ENCODE results near the gene ZFP36. TPM values are rescaled to one million over a fixed set of nuclear protein-coding genes. Genes with fewer than 3 reads are reported as not detected.

The ZFP36 gene
- total and polyA plus RNA-seq, 5 experiments from 2014 or later: 70.4 to 188 (median 137) TPM

DNA sequence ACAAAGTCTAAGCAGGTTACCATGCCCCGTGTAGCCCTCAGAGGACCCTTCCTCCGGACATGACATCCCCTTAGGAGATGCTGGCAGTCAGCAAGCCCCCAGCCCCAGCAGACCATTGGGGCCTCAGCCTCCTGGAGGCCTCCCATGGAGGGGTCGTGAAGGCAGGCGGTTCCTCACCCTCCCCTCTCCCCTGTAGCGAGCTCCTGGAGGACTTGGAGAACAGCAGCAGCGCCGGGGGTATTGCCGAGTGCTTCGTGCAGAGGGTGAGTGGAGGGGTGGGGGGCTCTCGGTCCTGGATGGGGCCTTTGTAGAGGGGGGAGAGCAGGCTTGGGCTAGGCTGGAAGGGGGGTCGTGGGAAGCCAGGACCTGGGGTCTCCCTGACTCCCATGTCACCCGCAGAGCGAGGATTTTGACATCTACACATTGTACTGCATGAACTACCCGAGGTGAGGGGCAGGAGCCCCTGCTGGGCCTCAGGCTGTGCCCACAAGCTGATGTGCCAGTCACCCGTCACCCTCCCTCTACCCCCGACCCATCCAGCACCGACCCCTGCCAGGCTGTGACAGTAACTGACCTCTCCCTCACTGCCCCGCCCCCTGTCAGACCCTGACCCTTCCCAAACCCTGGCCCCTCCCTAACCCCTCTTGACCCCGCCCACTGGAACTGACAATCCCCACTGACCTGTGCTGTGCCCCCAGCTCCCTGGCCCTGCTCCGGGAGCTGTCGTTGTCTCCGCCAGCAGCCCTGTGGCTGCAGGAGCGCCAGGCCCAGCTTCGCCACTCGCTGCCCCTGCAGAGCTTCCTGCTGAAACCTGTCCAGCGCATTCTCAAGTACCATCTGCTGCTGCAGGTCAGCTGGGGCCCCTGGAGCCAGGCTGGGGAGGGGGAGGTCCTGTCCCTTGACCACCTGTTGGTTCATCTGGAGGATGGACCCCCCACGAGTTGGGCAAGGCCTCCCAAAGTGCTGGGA, 9.8 kb downstream of the ZFP36 start:
- Mint-ChIP-seq H3K9me3 (peaks cover 0 to 5% (median 0%) of the 10 kb centered on the region in 9 donors), H3K36me3 (peaks cover 0 to 24% (median 5%) of the 10 kb centered on the region in 3 donors), H3K27ac (peak overlapping the region in 5 of 10 donors; percentile 2 to 66 (median 46)), H3K27me3 (peaks cover 0 to 4% (median 0%) of the 10 kb centered on the region in 5 donors), H3K4me1 (peaks cover 20 to 32% (median 23%) of the 10 kb centered on the region in 4 donors), H3K4me3 (no peak overlapping the region)
- DNase-seq (no peak), ATAC-seq (no peak)
- POLR2A ChIA-PET: interaction anchor here (1.0 to 7.2 kb wide), 5 partner anchors 10 to 18 kb away, joined by 3 to 91 read pairs (median 4); partner anchors contain the start of genes RPS16 and ZFP36

DNA sequence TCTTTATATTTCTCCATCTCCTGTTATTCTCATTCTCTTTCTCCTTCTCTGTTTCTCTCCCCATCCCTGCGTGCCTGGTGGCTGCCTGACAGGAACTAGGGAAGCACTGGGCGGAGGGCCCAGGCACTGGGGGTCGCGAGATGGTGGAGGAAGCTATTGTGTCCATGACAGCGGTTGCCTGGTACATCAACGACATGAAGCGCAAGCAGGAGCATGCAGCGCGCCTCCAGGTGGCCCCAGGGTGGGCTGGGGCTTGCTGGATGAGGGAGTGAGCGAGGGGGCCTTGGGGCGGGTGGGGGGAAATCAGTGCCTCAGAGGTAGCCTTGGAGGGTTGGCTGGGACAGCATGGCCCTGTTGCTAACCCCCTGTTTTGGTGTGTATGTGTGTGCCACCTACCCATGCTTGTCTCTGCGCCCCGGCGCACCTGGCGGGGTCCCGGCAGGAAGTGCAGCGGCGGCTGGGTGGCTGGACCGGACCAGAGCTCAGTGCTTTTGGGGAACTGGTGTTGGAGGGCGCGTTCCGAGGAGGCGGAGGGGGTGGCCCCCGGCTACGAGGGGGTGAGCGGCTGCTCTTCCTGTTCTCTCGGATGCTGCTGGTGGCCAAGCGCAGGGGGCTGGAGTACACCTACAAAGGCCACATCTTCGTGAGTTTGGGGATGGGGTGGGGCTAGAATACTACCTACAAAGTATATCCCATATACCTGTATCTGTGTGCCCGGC, 11.0 kb downstream of the ZFP36 start:
- Mint-ChIP-seq H3K9me3 (no peaks in the 10 kb centered on the region), H3K4me3 (peak overlapping the region in 2 of 10 donors; percentile 29 to 67), H3K4me1 (peaks cover 12 to 22% (median 15%) of the 10 kb centered on the region in 4 donors), H3K36me3 (peaks cover 0 to 34% (median 4%) of the 10 kb centered on the region in 3 donors), H3K27me3 (no peaks in the 10 kb centered on the region), H3K27ac (peak overlapping the region in 2 of 10 donors; percentile 74 to 81)
- DNase-seq (no peak), ATAC-seq (no peak)
- POLR2A ChIA-PET: interaction anchor here (0.8 to 7.2 kb wide), 5 partner anchors 11 to 82 kb away, joined by 3 to 91 read pairs (median 5); partner anchors contain the start of genes GMFG, RPS16 and ZFP36

DNA sequence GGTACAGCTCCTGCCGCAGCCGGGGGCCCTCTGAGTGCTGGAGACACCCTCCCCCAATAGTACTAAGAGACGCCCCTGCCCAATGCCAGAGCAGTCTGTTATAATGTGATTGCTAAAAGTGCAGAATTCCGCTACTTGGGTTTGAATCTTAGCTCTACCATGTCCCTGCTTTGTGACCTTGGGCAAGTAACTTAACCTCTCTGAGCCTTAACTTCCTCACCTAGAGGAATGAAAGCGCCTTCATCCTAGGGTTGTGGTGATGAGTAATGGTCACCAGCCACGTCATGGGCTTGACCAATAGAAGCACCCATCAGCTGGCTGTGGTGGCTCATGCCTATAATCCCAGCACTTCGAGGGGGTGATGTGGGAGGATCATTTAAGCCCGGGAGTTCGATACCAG, 12.4 kb downstream of the ZFP36 start:
- DNase-seq: no peak
- Mint-ChIP-seq H3K27me3 (no peaks in the 10 kb centered on the region), H3K36me3 (peaks cover 0 to 39% (median 4%) of the 10 kb centered on the region in 3 donors), H3K4me3 (no peak overlapping the region), H3K4me1 (peaks cover 7 to 17% (median 10%) of the 10 kb centered on the region in 4 donors), H3K9me3 (no peaks in the 10 kb centered on the region), H3K27ac (peak overlapping the region in 2 of 10 donors; percentile 13 to 47)
- ATAC-seq: no peak
- POLR2A ChIA-PET: interaction anchor here (0.6 to 1.9 kb wide), 2 partner anchors 10 to 17 kb away, joined by 3 to 8 read pairs; partner anchors contain the start of gene RPS16

DNA sequence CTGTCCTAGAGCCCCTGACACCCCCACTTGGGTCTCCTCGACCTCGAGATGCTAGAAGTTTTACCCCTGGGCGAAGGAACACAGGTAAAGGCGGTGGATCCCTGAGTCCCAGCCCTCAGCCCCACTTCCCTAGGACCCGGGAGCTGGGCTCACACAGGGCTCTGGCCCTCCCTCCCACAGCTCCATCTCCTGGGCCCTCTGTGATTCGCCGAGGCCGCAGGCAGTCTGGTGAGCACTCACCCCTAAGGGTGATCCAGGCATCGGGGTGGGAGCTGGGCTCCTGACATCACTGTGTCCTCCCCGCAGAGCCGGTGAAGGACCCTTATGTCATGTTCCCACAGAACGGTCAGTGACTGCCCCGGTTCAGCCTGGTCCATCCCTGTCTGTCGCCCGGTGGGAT, 14.1 kb downstream of the ZFP36 start:
- Mint-ChIP-seq H3K4me1 (peaks cover 0 to 9% (median under 1%) of the 10 kb centered on the region in 4 donors), H3K9me3 (no peaks in the 10 kb centered on the region), H3K36me3 (peaks cover 0 to 42% (median 4%) of the 10 kb centered on the region in 3 donors), H3K4me3 (no peak overlapping the region), H3K27me3 (no peaks in the 10 kb centered on the region), H3K27ac (peak overlapping the region in 2 of 10 donors; percentile 34 to 38)
- POLR2A ChIA-PET: interaction anchor here (2.2 to 2.4 kb wide), 3 partner anchors 13 to 29 kb away, joined by 7 to 10 read pairs (median 8); partner anchors contain the start of genes MED29, PAF1 and RPS16
- no peak for DNase-seq
- ATAC-seq: no peak

DNA sequence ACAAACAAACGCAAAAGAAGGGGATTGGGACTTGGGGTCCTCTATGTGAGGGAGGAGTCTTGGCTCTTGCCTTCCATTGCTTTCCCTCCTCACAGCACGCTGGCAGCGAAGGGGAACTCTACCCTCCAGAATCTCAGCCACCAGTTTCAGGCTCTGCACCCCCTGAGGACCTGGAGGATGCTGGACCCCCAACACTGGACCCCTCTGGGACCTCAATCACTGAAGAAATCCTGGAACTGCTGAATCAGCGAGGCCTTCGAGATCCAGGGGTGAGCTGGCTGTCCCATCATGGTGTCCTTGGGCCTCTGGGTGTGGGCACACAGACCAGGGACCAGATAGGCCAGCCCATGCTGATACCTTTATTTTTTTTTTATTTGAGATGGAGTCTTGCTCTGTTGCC, 15.4 kb downstream of the ZFP36 start:
- Mint-ChIP-seq H3K27ac (peak overlapping the region in 1 of 10 donors; percentile 29), H3K4me1 (peaks cover 0 to 11% (median 0%) of the 10 kb centered on the region in 4 donors)

DNA sequence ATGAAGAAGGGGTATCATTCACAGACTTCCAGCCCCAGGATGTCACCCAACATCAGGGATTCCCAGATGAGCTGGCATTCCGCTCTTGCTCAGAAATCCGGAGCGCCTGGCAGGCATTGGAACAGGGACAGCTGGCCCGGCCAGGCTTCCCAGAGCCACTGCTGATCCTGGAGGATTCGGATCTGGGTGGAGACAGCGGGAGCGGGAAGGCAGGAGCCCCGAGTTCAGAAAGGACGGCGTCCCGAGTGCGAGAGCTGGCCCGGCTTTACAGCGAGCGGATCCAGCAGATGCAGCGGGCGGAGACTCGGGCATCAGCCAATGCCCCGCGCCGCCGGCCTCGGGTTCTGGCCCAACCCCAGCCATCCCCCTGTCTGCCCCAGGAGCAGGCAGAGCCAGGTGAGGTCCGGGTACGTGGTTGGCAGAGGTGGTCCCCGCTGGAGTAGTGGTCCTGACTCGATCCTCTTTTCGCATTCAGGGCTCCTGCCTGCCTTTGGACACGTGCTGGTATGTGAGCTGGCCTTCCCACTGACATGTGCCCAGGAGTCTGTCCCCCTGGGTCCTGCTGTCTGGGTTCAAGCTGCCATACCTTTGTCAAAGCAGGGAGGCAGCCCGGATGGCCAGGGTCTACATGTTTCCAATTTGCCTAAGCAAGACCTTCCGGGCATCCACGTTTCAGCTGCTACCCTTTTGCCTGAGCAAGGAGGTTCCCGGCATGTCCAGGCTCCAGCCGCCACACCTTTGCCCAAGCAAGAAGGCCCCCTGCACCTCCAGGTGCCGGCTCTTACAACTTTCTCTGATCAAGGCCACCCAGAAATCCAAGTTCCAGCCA, 16.8 kb downstream of the ZFP36 start:
- no peak for DNase-seq
- POLR2A ChIA-PET: interaction anchor here (0.8 to 2.8 kb wide), 4 partner anchors 10 to 81 kb away, joined by 3 to 15 read pairs (median 4); partner anchors contain the start of genes RPS16 and SAMD4B
- peak overlapping the region in 2 of 10 donors; percentile 22 to 79 for H3K27ac Mint-ChIP-seq

More for the DNA sequence above, 15.4 kb downstream of the ZFP36 start:
- peaks cover 0 to 42% (median 4%) of the 10 kb centered on the region in 3 donors for H3K36me3 Mint-ChIP-seq
- ATAC-seq: no peak
- POLR2A ChIA-PET: interaction anchor here (0.9 to 2.4 kb wide), 4 partner anchors 13 to 31 kb away, joined by 3 to 10 read pairs (median 6); partner anchors contain the start of genes MED29, PAF1 and RPS16
- no peaks in the 10 kb centered on the region for H3K27me3 Mint-ChIP-seq
- DNase-seq: no peak
- no peaks in the 10 kb centered on the region for H3K9me3 Mint-ChIP-seq
- H3K4me3 Mint-ChIP-seq: no peak overlapping the region

DNA sequence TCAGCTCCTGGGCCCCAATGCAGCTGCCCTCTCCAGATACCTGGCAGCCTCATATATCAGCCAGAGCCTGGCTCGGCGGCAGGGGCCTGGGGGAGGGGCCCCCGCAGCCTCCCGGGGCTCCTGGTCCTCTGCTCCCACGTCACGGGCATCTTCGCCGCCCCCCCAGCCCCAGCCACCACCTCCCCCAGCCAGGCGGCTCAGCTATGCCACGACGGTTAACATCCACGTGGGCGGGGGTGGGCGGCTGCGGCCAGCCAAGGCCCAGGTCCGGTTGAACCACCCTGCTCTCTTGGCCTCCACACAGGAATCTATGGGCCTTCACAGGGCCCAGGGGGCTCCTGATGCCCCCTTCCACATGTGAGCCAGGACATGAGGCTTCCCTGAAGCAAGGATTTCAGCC, 18.3 kb downstream of the ZFP36 start:
- H3K27ac Mint-ChIP-seq: peak overlapping the region in 1 of 10 donors; percentile 56
- POLR2A ChIA-PET: interaction anchor here (2.8 kb wide), 1 partner anchor 11 kb away, joined by 15 read pairs; the partner anchor contains the start of gene RPS16
- DNase-seq (no peak), ATAC-seq (no peak)
- no peak overlapping the region for H3K4me3 Mint-ChIP-seq
- no peaks in the 10 kb centered on the region for H3K27me3 Mint-ChIP-seq
- peaks cover 0 to 26% (median 1%) of the 10 kb centered on the region in 3 donors for H3K36me3 Mint-ChIP-seq
- no peaks in the 10 kb centered on the region for H3K9me3 Mint-ChIP-seq
- H3K4me1 Mint-ChIP-seq: peaks cover 0 to 10% (median 0%) of the 10 kb centered on the region in 4 donors

More for the DNA sequence above, 16.8 kb downstream of the ZFP36 start:
- no peaks in the 10 kb centered on the region for H3K27me3 Mint-ChIP-seq
- peaks cover 0 to 33% (median 4%) of the 10 kb centered on the region in 3 donors for H3K36me3 Mint-ChIP-seq
- no peak for ATAC-seq
- H3K9me3 Mint-ChIP-seq: no peaks in the 10 kb centered on the region
- H3K4me1 Mint-ChIP-seq: peaks cover 0 to 10% (median 0%) of the 10 kb centered on the region in 4 donors
- no peak overlapping the region for H3K4me3 Mint-ChIP-seq

DNA sequence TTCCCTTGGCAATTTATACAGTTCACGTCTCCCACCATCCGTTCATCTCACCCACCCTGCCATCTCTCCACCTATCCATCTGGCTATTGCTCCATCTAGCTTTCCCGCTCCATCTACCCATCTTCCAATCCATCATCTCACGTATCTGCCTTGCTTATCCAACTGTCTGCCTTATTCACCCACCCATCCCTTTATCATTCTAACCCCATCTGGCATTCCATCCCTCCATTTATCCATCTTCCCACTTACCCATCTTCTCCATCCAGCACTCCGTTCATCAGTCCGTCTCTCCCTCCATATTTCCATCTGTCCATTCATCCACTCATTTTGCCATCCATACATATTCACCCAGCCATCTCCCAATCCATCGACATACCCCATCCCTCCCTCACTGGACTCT, 19.1 kb downstream of the ZFP36 start:
- no peak overlapping the region for H3K4me3 Mint-ChIP-seq
- peaks cover 0 to 10% (median 5%) of the 10 kb centered on the region in 4 donors for H3K4me1 Mint-ChIP-seq
- POLR2A ChIA-PET: interaction anchor here (2.8 kb wide), 1 partner anchor 10 kb away, joined by 15 read pairs; the partner anchor contains the start of gene RPS16
- H3K36me3 Mint-ChIP-seq: peaks cover 0 to 25% (median 1%) of the 10 kb centered on the region in 3 donors
- H3K9me3 Mint-ChIP-seq: no peaks in the 10 kb centered on the region
- DNase-seq: no peak
- no peak for ATAC-seq
- H3K27me3 Mint-ChIP-seq: no peaks in the 10 kb centered on the region
- peak overlapping the region in 5 of 10 donors; percentile 15 to 89 (median 56) for H3K27ac Mint-ChIP-seq

DNA sequence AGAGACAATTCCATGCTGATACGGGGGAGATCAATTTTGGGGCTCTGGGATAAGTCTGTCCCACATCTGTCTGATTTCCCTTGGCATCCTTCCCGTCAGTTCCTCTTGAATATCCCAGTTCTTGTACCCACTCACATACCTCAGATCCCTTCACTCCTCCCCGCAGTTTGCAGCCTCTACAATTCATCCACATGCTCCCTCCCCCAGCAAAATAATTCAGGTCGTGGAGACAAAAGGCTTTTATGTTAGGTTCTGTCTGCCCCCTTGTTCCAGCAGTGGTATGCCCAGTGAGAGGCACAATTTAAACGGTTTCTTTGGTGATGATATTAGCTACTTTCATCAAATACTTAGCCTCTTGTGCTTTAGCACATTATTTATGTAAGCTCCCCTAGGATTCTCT, 19.5 kb downstream of the ZFP36 start:
- DNase-seq (no peak), ATAC-seq (no peak)
- Mint-ChIP-seq H3K27me3 (no peaks in the 10 kb centered on the region), H3K36me3 (peaks cover 0 to 28% (median 1%) of the 10 kb centered on the region in 3 donors), H3K9me3 (no peaks in the 10 kb centered on the region), H3K4me1 (peaks cover 0 to 10% (median 8%) of the 10 kb centered on the region in 4 donors), H3K27ac (peak overlapping the region in 6 of 10 donors; percentile 15 to 73 (median 52)), H3K4me3 (no peak overlapping the region)
- POLR2A ChIA-PET: interaction anchor here (0.6 to 2.8 kb wide), 5 partner anchors 9 to 1379 kb away, joined by 3 to 15 read pairs (median 3); partner anchors contain the start of gene RPS16

DNA sequence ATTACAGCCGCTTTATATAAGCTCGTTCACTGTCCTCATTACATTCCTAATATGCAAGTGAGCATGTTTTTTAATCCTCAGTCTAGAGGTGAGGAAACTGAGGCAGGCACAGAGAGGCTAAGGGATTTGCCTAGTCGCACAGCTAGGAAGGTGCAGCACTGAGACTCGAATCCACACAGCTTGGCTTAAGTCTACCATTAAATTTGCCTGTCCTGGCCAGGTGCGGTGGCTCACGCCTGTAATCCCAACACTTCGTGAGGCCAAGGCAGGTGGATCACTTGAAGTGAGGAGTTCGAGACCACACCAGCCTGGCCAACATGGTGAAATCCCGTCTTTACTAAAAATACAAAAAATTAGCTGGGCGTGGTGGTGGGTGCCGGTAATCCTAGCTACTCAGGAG, 21.1 kb downstream of the ZFP36 start:
- ATAC-seq: no peak
- H3K4me1 Mint-ChIP-seq: peaks cover 0 to 13% (median 10%) of the 10 kb centered on the region in 4 donors

More for the DNA sequence above, 21.1 kb downstream of the ZFP36 start:
- Mint-ChIP-seq H3K4me3 (no peak overlapping the region), H3K9me3 (no peaks in the 10 kb centered on the region), H3K36me3 (peaks cover 0 to 24% (median 3%) of the 10 kb centered on the region in 3 donors), H3K27ac (no peak overlapping the region), H3K27me3 (no peaks in the 10 kb centered on the region)
- no peak for DNase-seq
- POLR2A ChIA-PET: interaction anchor here (0.5 to 1.6 kb wide), 3 partner anchors 8 to 94 kb away, joined by 3 to 12 read pairs (median 6); partner anchors contain the start of gene RPS16

Data from naive thymus-derived CD8-positive, alpha-beta T cell (primary cell).